Astrocyte (in vitro differentiated cells and primary cell): ENCODE results near the gene NKD1. TPM values are rescaled to one million over a fixed set of nuclear protein-coding genes. Genes with fewer than 3 reads are reported as not detected.

ENCODE experiments used
- DNase-seq: peaks from one replicate; pipeline ENCODE4 v3.0.0-alpha.2; 2010; ENCODE audit warnings: low read depth
- FAIRE-seq: peaks from 2 replicates; lab custom pipeline; 2011; peaks lifted over from hg19 to GRCh38; lab: Jason Lieb, UNC
- H2AFZ ChIP-seq: 2 replicates; pipeline ENCODE4 v1.6.0; 2012; ENCODE audit warnings: low read depth, low read length, inconsistent platforms
- H3K27ac ChIP-seq: 2 replicates; pipeline ENCODE4 v1.5.1; 2011; ENCODE audit warnings: low read depth, low read length, inconsistent platforms
- H3K27me3 ChIP-seq: 2 replicates; pipeline ENCODE4 v1.6.0; 2011; ENCODE audit warnings: low read length, inconsistent platforms; ENCODE audit not compliant: insufficient read depth
- H3K36me3 ChIP-seq: 2 replicates; pipeline ENCODE4 v1.5.1; 2011; ENCODE audit warnings: low read length, inconsistent platforms; ENCODE audit not compliant: insufficient read depth
- H3K4me1 ChIP-seq: 2 replicates; pipeline ENCODE4 v1.5.1; 2011; ENCODE audit warnings: low read length, inconsistent platforms; ENCODE audit not compliant: insufficient read depth
- H3K4me2 ChIP-seq: 2 replicates; pipeline ENCODE4 v1.6.0; 2012; ENCODE audit warnings: low read length, inconsistent platforms
- H3K4me3 ChIP-seq: 2 replicates; pipeline ENCODE4 v1.5.1; 2011; ENCODE audit warnings: low read depth, mild to moderate bottlenecking, low read length, inconsistent platforms; ENCODE audit not compliant: insufficient read depth
- H3K79me2 ChIP-seq: 2 replicates; pipeline ENCODE4 v1.6.0; 2012; ENCODE audit warnings: mild to moderate bottlenecking, low read length, inconsistent platforms; ENCODE audit not compliant: insufficient read depth
- H3K9ac ChIP-seq: 2 replicates; pipeline ENCODE4 v1.6.0; 2012; ENCODE audit warnings: mild to moderate bottlenecking, low read length, inconsistent platforms
- H3K9me3 ChIP-seq: 2 replicates; pipeline ENCODE4 v1.5.1; 2012; ENCODE audit warnings: low read depth, mild to moderate bottlenecking, low read length, inconsistent platforms; ENCODE audit not compliant: insufficient read depth
- H4K20me1 ChIP-seq: 2 replicates; pipeline ENCODE4 v1.6.0; 2012; ENCODE audit warnings: low read length, inconsistent platforms; ENCODE audit not compliant: insufficient read depth
- H3K27ac Mint-ChIP-seq: one replicate; pipeline ENCODE4 v1.8.0; 2021; ENCODE audit warnings: mild to moderate bottlenecking, mixed read lengths; ENCODE audit not compliant: unreplicated experiment
- H3K27me3 Mint-ChIP-seq: one replicate; pipeline ENCODE4 v1.8.0; 2021; ENCODE audit warnings: low read depth, mixed read lengths; ENCODE audit not compliant: unreplicated experiment
- H3K36me3 Mint-ChIP-seq: one replicate; pipeline ENCODE4 v1.8.0; 2021; ENCODE audit warnings: low read depth, mixed read lengths; ENCODE audit not compliant: unreplicated experiment
- H3K4me1 Mint-ChIP-seq: one replicate; pipeline ENCODE4 v1.8.0; 2021; ENCODE audit warnings: low read depth, mixed read lengths; ENCODE audit not compliant: unreplicated experiment
- H3K4me3 Mint-ChIP-seq: one replicate; pipeline ENCODE4 v1.8.0; 2021; ENCODE audit warnings: mild to moderate bottlenecking, moderate library complexity, mixed read lengths; ENCODE audit not compliant: unreplicated experiment
- H3K9me3 Mint-ChIP-seq: one replicate; pipeline ENCODE4 v1.8.0; 2021; ENCODE audit warnings: mild to moderate bottlenecking, mixed read lengths; ENCODE audit not compliant: unreplicated experiment
- CTCF ChIP-seq: IDR thresholded peaks from 2 replicates; pipeline ENCODE4 v1.5.1; 2011; ENCODE audit warnings: low read depth, mild to moderate bottlenecking, inconsistent platforms, low read length, moderate library complexity; ENCODE audit not compliant: insufficient read depth
- EZH2 ChIP-seq: IDR thresholded peaks from 2 replicates; pipeline ENCODE4 v1.6.1; 2012; ENCODE audit warnings: mild to moderate bottlenecking, low read length, inconsistent platforms; ENCODE audit not compliant: insufficient read depth
- total RNA-seq: library from RNA; stranded (reverse); gene quantifications from 2 replicates; pipeline ENCODE4 v1.2.1, GENCODE V29; 2021

Gene NKD1
- total RNA-seq, 1 donor from 2014 or later, result 9.1 TPM

- Mint-ChIP-seq H3K27ac (no peak overlapping the region), H3K27me3 (peaks cover 23% of the 10 kb centered on the region), H3K9me3 (peaks cover 9% of the 10 kb centered on the region), H3K4me3 (no peak overlapping the region), H3K4me1 (no peaks in the 10 kb centered on the region), H3K36me3 (peaks cover 24% of the 10 kb centered on the region)
- Histone ChIP-seq H3K36me3 (no peaks in the 10 kb centered on the region), H3K4me1 (no peaks in the 10 kb centered on the region), H3K9ac (no peak overlapping the region), H3K27ac (no peak overlapping the region), H3K4me3 (no peak overlapping the region), H3K79me2 (no peaks in the 10 kb centered on the region), H3K27me3 (no peaks in the 10 kb centered on the region), H4K20me1 (no peaks in the 10 kb centered on the region), H3K9me3 (no peaks in the 10 kb centered on the region), H3K4me2 (no peak overlapping the region), H2AFZ (no peak overlapping the region)
- TF ChIP-seq CTCF, result no peak
- no peak for TF ChIP-seq EZH2
- FAIRE-seq (no peak), DNase-seq (no peak)
Measured at GRCh38 chr16:50559342-50559741, 11.1 kb downstream of the NKD1 start.

DNA sequence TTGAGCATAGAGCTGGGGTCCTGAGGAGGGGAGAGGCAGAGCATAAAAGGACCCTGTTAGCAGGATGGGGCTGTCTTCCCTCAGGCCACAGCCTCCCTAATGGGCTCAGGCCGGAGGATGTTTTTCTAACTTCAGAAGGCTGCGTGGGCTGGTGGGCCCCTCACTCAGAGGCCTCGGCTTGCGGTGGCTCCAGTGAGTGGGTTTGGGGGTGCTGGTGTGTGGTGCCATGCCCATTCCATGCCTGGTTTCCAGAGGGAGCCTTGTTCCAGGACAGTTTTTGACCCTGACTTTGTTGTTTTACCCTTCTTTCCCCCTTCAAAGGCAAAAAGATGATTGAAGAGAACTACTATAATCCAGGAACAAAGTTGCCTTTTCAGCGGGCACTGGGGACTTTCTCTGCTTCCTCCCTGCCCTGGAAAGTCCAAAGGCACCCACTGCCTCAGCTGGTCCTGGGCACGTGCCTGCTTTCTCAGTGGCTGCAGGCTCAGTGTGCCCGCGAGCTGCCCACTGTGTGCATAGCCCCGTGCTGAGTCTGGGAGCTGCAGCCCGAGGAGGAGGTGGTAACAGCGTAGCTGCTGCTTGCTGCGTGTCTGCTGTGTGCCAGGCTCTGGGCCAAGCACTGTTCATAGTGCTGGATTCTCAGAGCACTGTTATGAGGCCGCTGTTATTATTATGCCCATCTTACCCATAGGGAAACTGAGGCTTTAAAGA lies 11.8 kb downstream of the NKD1 start:
- no peaks in the 10 kb centered on the region for H3K4me1 Mint-ChIP-seq
- Histone ChIP-seq H3K27me3 (no peaks in the 10 kb centered on the region), H3K4me3 (no peak overlapping the region), H3K9ac (no peak overlapping the region), H3K4me2 (no peak overlapping the region), H3K36me3 (no peaks in the 10 kb centered on the region), H3K79me2 (no peaks in the 10 kb centered on the region), H2AFZ (no peak overlapping the region), H3K4me1 (no peaks in the 10 kb centered on the region), H4K20me1 (no peaks in the 10 kb centered on the region), H3K9me3 (no peaks in the 10 kb centered on the region), H3K27ac (no peak overlapping the region)
- H3K9me3 Mint-ChIP-seq, result peaks cover 9% of the 10 kb centered on the region
- TF ChIP-seq CTCF, result no peak
- no peak for TF ChIP-seq EZH2
- FAIRE-seq (no peak), DNase-seq (no peak)
- H3K36me3 Mint-ChIP-seq, result peaks cover 24% of the 10 kb centered on the region
- no peak overlapping the region for H3K27ac Mint-ChIP-seq
- H3K4me3 Mint-ChIP-seq, result no peak overlapping the region
- peaks cover 25% of the 10 kb centered on the region for H3K27me3 Mint-ChIP-seq
